ENCODE results near the gene TRIM71.
"Not testable (repeated sequence)": the region's sequence is repeated elsewhere in the genome, so short reads cannot be mapped to it uniquely, and the experiment has no call there.

DNA sequence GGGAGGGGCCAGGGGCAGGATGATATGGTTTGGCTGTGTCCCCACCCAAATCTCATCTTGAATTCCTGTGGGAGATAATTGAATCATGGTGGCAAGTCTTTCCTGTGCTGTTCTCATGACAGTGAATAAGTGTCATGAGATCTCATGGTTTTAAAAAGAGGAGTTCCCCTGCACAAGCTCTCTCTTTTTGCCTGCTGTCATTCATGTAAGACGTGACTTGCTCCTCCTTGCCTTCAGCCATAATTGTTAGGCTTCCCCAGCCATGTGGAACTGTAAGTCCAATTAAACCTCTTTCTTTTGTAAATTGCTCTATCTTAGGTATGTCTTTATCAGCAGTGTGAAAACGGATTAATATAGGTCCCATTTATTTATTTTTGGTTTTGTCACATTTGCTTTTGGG, 113.5 kb downstream of the TRIM71 start:
- TF ChIP-seq, protein P1, sequence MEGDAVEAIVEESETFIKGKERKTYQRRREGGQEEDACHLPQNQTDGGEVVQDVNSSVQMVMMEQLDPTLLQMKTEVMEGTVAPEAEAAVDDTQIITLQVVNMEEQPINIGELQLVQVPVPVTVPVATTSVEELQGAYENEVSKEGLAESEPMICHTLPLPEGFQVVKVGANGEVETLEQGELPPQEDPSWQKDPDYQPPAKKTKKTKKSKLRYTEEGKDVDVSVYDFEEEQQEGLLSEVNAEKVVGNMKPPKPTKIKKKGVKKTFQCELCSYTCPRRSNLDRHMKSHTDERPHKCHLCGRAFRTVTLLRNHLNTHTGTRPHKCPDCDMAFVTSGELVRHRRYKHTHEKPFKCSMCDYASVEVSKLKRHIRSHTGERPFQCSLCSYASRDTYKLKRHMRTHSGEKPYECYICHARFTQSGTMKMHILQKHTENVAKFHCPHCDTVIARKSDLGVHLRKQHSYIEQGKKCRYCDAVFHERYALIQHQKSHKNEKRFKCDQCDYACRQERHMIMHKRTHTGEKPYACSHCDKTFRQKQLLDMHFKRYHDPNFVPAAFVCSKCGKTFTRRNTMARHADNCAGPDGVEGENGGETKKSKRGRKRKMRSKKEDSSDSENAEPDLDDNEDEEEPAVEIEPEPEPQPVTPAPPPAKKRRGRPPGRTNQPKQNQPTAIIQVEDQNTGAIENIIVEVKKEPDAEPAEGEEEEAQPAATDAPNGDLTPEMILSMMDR (IDR thresholded peaks at IDR 0.05; ENCODE audit: poor library complexity), result not testable (repeated sequence)
- TF ChIP-seq EZH2 (IDR thresholded peaks at IDR 0.05; ENCODE audit: borderline replicate concordance); EZH2phosphoT487 (IDR thresholded peaks at IDR 0.05; ENCODE audit: low read depth, severe bottlenecking, unreplicated experiment): not testable (repeated sequence)
